Stomach (tissue), 4 donors: ENCODE results near the gene FOXJ3.

Experiments
- POLR2A ChIP-seq, 4 donors: fragments of 450-650 bp; IDR thresholded peaks; one replicate each; pipeline ENCODE4 v1.6.1; 2016; ENCODE audit warnings: antibody characterized with exemption in 4 of 4, control low read depth in 2 of 4, mild to moderate bottlenecking in 1 of 4, moderate library complexity in 1 of 4
- POLR2AphosphoS5 ChIP-seq, 3 donors: sonication (generic); formaldehyde crosslinking; IDR thresholded peaks; one replicate each; pipeline ENCODE4 v1.6.1; 2016; ENCODE audit warnings: antibody characterized with exemption in 3 of 3
- TF ChIP-seq, protein P1 (sequence below), 7 experiments: fragments of 450-650 bp in 4 of 7; fragments of 200-600 bp in 3 of 7; sonication (generic) in 3 of 7; IDR thresholded peaks; one replicate each; pipeline ENCODE4 v1.5.1; 2016 to 2019; ENCODE audit warnings: antibody characterized with exemption in 7 of 7, control low read depth in 2 of 7, mild to moderate bottlenecking in 1 of 7

- no peak for TF ChIP-seq POLR2A (IDR thresholded peaks at IDR 0.05)
- TF ChIP-seq, protein P1, sequence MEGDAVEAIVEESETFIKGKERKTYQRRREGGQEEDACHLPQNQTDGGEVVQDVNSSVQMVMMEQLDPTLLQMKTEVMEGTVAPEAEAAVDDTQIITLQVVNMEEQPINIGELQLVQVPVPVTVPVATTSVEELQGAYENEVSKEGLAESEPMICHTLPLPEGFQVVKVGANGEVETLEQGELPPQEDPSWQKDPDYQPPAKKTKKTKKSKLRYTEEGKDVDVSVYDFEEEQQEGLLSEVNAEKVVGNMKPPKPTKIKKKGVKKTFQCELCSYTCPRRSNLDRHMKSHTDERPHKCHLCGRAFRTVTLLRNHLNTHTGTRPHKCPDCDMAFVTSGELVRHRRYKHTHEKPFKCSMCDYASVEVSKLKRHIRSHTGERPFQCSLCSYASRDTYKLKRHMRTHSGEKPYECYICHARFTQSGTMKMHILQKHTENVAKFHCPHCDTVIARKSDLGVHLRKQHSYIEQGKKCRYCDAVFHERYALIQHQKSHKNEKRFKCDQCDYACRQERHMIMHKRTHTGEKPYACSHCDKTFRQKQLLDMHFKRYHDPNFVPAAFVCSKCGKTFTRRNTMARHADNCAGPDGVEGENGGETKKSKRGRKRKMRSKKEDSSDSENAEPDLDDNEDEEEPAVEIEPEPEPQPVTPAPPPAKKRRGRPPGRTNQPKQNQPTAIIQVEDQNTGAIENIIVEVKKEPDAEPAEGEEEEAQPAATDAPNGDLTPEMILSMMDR (IDR thresholded peaks at IDR 0.05), result no peak
- TF ChIP-seq POLR2AphosphoS5 (IDR thresholded peaks at IDR 0.05), result no peak
Observed at GRCh38 chr1:42139444-42139843, 195.6 kb downstream of the FOXJ3 start.
